ENCODE measurements around the gene PNMA8C. TPM values are rescaled to one million over a fixed set of nuclear protein-coding genes. Genes with fewer than 3 reads are reported as not detected.

PNMA8C gene
- total RNA-seq, 2 experiments from 2014 or later: not detected

DNA sequence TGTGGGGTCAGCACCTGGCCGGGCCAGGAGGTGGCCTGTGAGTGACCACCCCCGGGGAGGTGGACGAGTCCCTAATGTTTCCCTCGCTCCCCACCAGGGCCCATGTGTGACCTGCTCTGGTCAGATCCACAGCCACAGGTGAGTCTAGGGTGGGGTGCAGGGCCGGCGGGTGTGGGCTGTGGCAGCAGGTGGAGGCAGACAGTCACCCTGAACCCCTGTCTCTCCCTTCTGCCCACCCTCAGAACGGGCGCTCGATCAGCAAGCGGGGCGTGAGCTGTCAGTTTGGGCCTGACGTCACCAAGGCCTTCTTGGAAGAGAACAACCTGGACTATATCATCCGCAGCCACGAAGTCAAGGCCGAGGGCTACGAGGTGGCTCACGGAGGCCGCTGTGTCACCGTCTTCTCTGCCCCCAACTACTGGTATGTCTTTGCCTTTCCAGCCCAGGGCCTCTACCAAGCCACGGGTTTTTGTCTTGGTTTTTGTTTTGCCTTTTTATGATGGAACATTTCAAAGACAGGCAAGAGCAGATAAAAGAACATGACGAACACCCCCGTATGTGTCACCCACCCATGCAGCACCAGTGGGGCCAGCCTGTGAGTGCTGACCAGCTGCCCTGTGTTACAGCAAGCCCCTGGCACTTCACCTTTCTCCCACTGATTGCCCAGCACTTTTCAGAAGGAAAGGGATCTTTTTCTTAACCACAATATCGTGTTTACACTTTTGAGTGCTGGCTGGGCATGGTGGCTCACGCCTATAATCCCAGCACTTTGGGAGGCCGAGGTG lies 40.2 kb downstream of the PNMA8C start:
- POLR2A ChIA-PET: no interaction called here
- H3K9me3 Mint-ChIP-seq: no peaks in the 10 kb centered on the region
- peaks cover 3% of the 10 kb centered on the region for H3K4me1 Mint-ChIP-seq
- no peak overlapping the region for H3K4me3 Mint-ChIP-seq
- no peaks in the 10 kb centered on the region for H3K27me3 Mint-ChIP-seq
- H3K36me3 Mint-ChIP-seq (ENCODE audit: low read depth): peaks cover 54% of the 10 kb centered on the region
- H3K27ac Mint-ChIP-seq: no peak overlapping the region
- no peak for DNase-seq
- CTCF ChIA-PET: no interaction called here

DNA sequence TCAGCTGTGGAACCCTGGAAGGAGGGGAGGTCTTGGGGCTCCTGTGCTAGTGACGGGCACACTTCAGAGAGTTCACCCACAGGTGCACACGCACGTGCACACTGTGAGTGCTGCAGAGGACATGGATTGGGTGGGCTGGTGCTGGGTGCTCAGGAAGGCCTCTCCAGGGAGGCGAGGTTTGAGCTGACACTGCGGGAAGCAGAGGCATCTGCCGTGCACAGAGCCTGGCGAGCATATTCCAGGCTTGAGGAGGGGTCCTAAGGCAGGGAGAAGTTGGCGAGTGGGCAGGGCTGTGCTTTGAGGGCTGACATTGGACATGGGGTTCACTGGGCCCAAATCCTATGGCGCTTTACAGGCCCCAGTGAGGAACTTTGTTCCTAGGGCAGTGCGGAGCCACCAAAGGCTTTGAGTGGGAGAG lies 41.0 kb downstream of the PNMA8C start:
- POLR2A ChIA-PET: no interaction called here
- no peaks in the 10 kb centered on the region for H3K9me3 Mint-ChIP-seq
- no peak for DNase-seq
- no peak overlapping the region for H3K27ac Mint-ChIP-seq
- no peak overlapping the region for H3K4me3 Mint-ChIP-seq
- H3K27me3 Mint-ChIP-seq: no peaks in the 10 kb centered on the region
- peaks cover 54% of the 10 kb centered on the region for H3K36me3 Mint-ChIP-seq (ENCODE audit: low read depth)
- H3K4me1 Mint-ChIP-seq: peaks cover 3% of the 10 kb centered on the region
- CTCF ChIA-PET: no interaction called here

DNA sequence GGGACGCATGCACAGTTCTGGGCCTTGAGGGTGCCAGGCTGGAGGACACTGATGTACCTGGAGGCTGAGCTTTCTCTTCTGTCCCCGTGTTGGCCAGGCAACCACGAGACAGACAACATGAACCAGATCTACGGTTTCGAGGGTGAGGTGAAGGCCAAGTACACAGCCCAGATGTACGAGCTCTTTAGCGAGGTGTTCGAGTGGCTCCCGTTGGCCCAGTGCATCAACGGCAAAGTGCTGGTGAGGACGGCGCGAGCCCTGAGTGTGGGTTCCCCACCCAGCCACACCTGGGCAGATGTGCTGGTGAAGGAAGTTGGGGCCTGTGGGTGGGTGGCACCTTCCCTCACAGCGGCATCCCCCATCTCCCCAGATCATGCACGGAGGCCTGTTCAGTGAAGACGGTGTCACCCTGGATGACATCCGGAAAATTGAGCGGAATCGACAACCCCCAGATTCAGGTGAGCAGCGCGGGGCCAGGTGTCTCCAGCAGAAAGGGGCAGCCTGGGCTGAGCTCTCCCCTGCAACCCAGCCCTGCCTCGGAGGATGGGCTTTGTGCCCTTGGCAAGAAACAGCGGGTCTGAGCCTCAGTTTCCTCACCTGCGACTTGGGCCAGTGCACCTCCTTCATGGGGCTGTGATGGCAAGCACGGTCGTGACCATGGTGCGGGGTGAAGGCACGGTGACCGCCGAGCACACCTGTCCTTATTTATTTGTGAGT lies 41.6 kb downstream of the PNMA8C start:
- POLR2A ChIA-PET: no interaction called here
- no peak for DNase-seq
- CTCF ChIA-PET: interaction anchor here (1.0 kb wide), 1 partner anchor 28 kb away, joined by 4 read pairs; no protein-coding TSS in a partner anchor
- no peaks in the 10 kb centered on the region for H3K9me3 Mint-ChIP-seq
- no peak overlapping the region for H3K27ac Mint-ChIP-seq
- no peaks in the 10 kb centered on the region for H3K4me1 Mint-ChIP-seq
- H3K36me3 Mint-ChIP-seq (ENCODE audit: low read depth): peaks cover 57% of the 10 kb centered on the region
- H3K27me3 Mint-ChIP-seq: no peaks in the 10 kb centered on the region
- H3K4me3 Mint-ChIP-seq: no peak overlapping the region

- H3K4me3 Mint-ChIP-seq: no peak overlapping the region
- no peaks in the 10 kb centered on the region for H3K9me3 Mint-ChIP-seq
- peaks cover 60% of the 10 kb centered on the region for H3K36me3 Mint-ChIP-seq (ENCODE audit: low read depth)
- H3K27me3 Mint-ChIP-seq: no peaks in the 10 kb centered on the region
- CTCF ChIA-PET: no interaction called here
- POLR2A ChIA-PET: no interaction called here
- H3K27ac Mint-ChIP-seq: no peak overlapping the region
- no peak for DNase-seq
- H3K4me1 Mint-ChIP-seq: no peaks in the 10 kb centered on the region
These were observed 42.6 kb downstream of the PNMA8C start for GRCh38 chr19:46386151-46386550.

GRCh38 chr19:46385636-46386035 lies 43.1 kb downstream of the PNMA8C start:
- H3K9me3 Mint-ChIP-seq: no peaks in the 10 kb centered on the region
- DNase-seq: no peak
- ChIA-PET POLR2A (no interaction called here), CTCF (no interaction called here)
- H3K4me1 Mint-ChIP-seq: no peaks in the 10 kb centered on the region
- H3K27me3 Mint-ChIP-seq: no peaks in the 10 kb centered on the region
- H3K36me3 Mint-ChIP-seq (ENCODE audit: low read depth): peaks cover 65% of the 10 kb centered on the region
- no peak overlapping the region for H3K4me3 Mint-ChIP-seq
- H3K27ac Mint-ChIP-seq: peak overlapping the region; percentile 13

DNA sequence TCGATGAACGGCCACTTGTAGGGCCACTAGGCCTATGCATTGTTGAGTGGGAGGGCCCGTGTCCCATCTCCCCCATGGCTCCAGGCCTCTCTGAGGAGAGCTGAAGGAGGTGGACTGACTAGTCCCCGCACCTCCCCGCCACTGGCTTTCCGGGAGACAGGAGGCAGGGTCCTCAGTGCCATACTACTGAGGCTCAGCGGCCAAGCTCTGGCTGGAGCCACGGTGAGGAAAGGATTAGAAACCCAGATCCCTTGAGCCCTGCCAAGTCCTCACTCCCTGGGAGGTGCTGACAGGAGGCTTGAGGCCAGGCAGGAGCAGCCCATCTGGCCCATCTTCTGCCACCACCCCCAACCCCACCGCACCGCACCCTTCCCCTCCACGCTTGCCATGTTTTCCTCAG lies 44.3 kb downstream of the PNMA8C start:
- H3K36me3 Mint-ChIP-seq (ENCODE audit: low read depth): peaks cover 62% of the 10 kb centered on the region
- CTCF ChIA-PET: interaction anchor here (0.6 to 0.7 kb wide), 2 partner anchors 22 to 197 kb away, joined by 3 read pairs; no protein-coding TSS in a partner anchor
- POLR2A ChIA-PET: no interaction called here
- H3K4me1 Mint-ChIP-seq: no peaks in the 10 kb centered on the region
- no peaks in the 10 kb centered on the region for H3K9me3 Mint-ChIP-seq
- H3K27ac Mint-ChIP-seq: no peak overlapping the region
- H3K4me3 Mint-ChIP-seq: no peak overlapping the region
- H3K27me3 Mint-ChIP-seq: no peaks in the 10 kb centered on the region
- no peak for DNase-seq

DNA sequence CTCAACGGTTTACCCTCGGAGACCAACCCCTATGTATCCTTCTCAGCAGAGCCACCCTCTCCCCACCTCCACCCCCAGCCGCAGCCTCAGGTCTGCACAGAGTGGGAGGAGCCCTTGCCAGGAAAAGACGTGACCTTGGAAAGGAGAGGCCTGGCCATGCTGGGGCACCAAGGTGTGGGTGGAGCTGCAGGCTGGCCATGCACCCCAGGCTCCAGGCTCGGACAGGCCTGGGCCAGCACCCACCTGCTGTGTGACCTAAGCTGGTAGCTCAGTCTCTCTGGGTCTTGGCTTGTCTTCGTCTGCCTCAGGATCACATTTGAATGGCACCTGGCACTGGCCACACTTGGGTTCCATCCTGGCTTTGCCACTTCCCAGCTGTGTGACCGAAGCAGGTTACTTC lies 44.9 kb downstream of the PNMA8C start:
- Mint-ChIP-seq H3K36me3 (ENCODE audit: low read depth) (peaks cover 61% of the 10 kb centered on the region), H3K4me3 (no peak overlapping the region), H3K9me3 (no peaks in the 10 kb centered on the region), H3K27me3 (no peaks in the 10 kb centered on the region), H3K27ac (no peak overlapping the region), H3K4me1 (no peaks in the 10 kb centered on the region)
- DNase-seq: no peak
- POLR2A ChIA-PET: no interaction called here
- CTCF ChIA-PET: no interaction called here

DNA sequence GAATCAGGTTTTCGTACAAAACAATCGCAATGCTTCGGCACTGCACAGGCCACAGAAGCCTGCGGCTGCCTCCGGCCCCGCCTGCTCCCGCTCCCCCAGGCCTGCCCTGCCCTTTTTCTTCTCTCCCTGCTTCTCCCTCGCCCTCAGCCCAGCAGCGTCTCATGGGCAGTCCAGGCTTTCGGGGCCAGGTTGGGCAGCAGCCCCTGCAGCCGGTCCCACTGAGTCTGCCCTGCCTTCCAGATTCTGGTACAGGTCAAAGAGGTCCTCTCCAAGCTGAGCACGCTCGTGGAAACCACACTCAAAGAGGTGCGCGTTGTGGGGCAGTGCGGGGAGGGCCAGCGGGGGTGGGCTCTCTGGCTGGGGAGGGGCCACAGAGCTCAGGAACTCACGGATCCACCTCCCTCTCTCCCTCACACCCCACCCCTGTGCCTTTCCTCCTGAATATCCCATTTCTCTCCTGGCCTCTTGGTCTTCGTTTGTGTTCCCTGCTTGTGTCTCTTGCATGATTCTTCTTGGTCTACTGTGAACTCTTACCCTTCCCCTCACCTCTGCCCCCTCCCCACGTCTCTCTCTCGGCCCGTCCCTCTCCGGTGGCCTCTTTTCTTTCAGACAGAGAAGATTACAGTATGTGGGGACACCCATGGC lies 45.4 kb downstream of the PNMA8C start:
- Mint-ChIP-seq H3K36me3 (ENCODE audit: low read depth) (peaks cover 58% of the 10 kb centered on the region), H3K27ac (no peak overlapping the region), H3K9me3 (no peaks in the 10 kb centered on the region), H3K4me3 (no peak overlapping the region), H3K4me1 (no peaks in the 10 kb centered on the region), H3K27me3 (no peaks in the 10 kb centered on the region)
- no peak for DNase-seq
- CTCF ChIA-PET: no interaction called here
- POLR2A ChIA-PET: no interaction called here

DNA sequence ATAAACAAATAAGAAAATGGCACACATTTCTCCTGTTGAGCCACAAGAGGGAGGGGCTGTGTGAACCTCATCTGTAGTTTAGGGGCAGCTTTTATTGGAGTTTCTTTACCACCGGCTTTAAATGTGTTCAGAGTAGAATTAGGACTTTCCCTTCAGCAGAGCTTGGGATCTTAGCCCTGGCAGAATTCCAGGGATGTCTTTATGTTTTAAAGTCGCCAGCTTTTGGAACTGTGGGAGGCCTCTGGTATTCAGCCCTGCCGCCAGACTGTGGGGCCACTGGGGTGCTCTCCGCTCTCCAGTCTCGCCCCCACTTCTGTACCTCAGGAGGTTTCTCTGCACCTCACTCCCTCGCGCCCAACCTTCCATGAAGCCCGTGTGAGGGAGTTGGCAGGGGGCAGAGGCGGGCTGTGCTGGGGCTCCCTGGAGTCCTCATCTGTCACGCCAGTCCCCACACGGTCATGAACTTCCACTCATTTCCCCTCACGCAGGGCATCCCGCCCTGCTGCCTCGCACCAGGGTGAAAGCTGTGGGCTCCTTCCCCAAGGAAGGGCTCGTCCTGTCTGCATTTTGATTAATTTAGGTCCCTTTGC lies 46.9 kb downstream of the PNMA8C start:
- Mint-ChIP-seq H3K9me3 (no peaks in the 10 kb centered on the region), H3K27ac (no peak overlapping the region), H3K36me3 (ENCODE audit: low read depth) (peaks cover 61% of the 10 kb centered on the region), H3K4me3 (no peak overlapping the region), H3K4me1 (no peaks in the 10 kb centered on the region), H3K27me3 (no peaks in the 10 kb centered on the region)
- no peak for DNase-seq
- POLR2A ChIA-PET: no interaction called here
- CTCF ChIA-PET: interaction anchor here (0.8 to 0.9 kb wide), 2 partner anchors 13 to 38 kb away, joined by 3 read pairs; no protein-coding TSS in a partner anchor

DNA sequence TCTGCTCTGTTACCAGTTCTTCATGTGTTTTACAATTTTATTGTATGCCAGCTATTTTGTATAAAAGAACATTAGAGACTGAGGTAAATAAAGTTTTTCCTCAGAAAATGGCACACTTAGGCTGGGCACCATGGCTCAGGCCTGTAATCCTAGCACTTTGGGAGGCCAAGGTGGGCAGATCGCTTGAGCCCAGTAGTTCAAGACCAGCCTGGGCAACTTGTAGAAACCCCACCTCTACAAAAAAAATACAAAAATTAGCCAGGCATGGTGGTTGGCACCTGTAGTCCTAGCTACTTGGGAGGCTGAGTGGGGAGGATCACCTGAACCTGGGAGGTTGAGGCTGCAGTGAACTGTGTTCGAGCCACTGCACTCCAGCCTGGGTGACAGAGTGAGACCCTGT lies 47.4 kb downstream of the PNMA8C start:
- Mint-ChIP-seq H3K27me3 (no peaks in the 10 kb centered on the region), H3K27ac (no peak overlapping the region), H3K4me3 (no peak overlapping the region), H3K36me3 (ENCODE audit: low read depth) (peaks cover 62% of the 10 kb centered on the region), H3K4me1 (no peaks in the 10 kb centered on the region), H3K9me3 (no peaks in the 10 kb centered on the region)
- ChIA-PET CTCF (interaction anchor here (0.5 to 0.9 kb wide), 3 partner anchors 14 to 75 kb away, joined by 3 read pairs; no protein-coding TSS in a partner anchor), POLR2A (no interaction called here)
- no peak for DNase-seq

- Mint-ChIP-seq H3K4me3 (no peak overlapping the region), H3K4me1 (no peaks in the 10 kb centered on the region), H3K9me3 (no peaks in the 10 kb centered on the region), H3K27me3 (no peaks in the 10 kb centered on the region), H3K27ac (no peak overlapping the region), H3K36me3 (ENCODE audit: low read depth) (peaks cover 63% of the 10 kb centered on the region)
- ChIA-PET CTCF (interaction anchor here (0.5 kb wide), 2 partner anchors 14 to 76 kb away, joined by 3 read pairs; no protein-coding TSS in a partner anchor), POLR2A (no interaction called here)
- no peak for DNase-seq
These were observed 48.0 kb downstream of the PNMA8C start for GRCh38 chr19:46380690-46381089.

DNA sequence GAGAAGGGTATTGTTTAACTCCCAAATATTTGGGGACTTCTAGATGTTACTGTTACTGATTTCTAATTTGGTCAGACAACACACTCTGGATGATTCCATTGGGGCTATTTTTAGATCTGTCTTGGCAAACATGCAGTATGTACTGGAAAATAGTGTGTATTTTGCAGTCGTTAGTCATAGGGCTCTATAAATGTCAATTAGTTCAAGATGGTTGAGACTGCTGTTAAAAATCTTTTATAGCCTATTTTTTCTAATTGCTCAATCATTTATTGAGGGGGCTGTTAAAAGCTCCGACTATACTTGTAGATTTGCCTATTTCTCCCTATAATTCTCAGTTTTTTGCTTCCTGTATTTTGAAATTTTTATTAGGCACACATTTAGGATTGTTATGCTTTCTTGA lies 50.5 kb downstream of the PNMA8C start:
- CTCF ChIA-PET: interaction anchor here (0.6 kb wide), 1 partner anchor 44 kb away, joined by 6 read pairs; no protein-coding TSS in a partner anchor
- no peak overlapping the region for H3K27ac Mint-ChIP-seq
- peaks cover 53% of the 10 kb centered on the region for H3K36me3 Mint-ChIP-seq (ENCODE audit: low read depth)
- no peak overlapping the region for H3K4me3 Mint-ChIP-seq
- H3K4me1 Mint-ChIP-seq: no peaks in the 10 kb centered on the region
- POLR2A ChIA-PET: no interaction called here
- H3K27me3 Mint-ChIP-seq: no peaks in the 10 kb centered on the region
- H3K9me3 Mint-ChIP-seq: no peaks in the 10 kb centered on the region
- DNase-seq: no peak
